OCI-LY7 (cell line): Measurements from ENCODE around the gene PAPLN.

Source experiments
- EZH2phosphoT487 ChIP-seq: fragments of 200-600 bp; sonication (generic); IDR thresholded peaks from 2 replicates; pipeline ENCODE4 v1.6.1; 2018; ENCODE audit warnings: low read depth, borderline replicate concordance, mild to moderate bottlenecking, mixed run types, antibody characterized with exemption, low read length, moderate library complexity, mixed read lengths
- TF ChIP-seq, protein P1 (sequence below): fragments of 200-600 bp; sonication (generic); conservative IDR thresholded peaks from 2 replicates; pipeline ENCODE4 v1.5.1; 2014; ENCODE audit warnings: mild to moderate bottlenecking, antibody characterized with exemption, low read length, moderate library complexity, mixed read lengths

DNA sequence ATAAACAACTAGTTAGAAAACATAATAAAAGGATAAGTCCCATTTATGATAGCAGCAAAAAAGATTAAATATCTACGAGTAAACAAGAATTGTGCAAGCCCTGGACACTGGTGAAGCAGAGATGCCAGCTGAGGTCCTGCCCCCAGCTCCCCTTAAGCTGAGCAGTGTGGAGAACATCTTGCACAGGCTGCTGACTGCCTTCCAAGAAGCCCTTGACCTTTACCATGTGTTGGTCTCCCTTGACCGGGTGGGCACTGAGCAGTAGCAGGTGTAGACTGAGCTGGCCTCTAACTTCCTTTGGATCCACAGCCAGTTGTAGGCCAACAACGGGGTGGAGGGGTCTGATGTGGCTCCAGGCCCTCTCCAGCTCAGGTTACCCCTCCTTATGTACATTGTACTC lies 47.7 kb upstream of the PAPLN start:
- TF ChIP-seq, protein P1, sequence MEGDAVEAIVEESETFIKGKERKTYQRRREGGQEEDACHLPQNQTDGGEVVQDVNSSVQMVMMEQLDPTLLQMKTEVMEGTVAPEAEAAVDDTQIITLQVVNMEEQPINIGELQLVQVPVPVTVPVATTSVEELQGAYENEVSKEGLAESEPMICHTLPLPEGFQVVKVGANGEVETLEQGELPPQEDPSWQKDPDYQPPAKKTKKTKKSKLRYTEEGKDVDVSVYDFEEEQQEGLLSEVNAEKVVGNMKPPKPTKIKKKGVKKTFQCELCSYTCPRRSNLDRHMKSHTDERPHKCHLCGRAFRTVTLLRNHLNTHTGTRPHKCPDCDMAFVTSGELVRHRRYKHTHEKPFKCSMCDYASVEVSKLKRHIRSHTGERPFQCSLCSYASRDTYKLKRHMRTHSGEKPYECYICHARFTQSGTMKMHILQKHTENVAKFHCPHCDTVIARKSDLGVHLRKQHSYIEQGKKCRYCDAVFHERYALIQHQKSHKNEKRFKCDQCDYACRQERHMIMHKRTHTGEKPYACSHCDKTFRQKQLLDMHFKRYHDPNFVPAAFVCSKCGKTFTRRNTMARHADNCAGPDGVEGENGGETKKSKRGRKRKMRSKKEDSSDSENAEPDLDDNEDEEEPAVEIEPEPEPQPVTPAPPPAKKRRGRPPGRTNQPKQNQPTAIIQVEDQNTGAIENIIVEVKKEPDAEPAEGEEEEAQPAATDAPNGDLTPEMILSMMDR, result no peak
- no peak for TF ChIP-seq EZH2phosphoT487
